Erythroblast (primary cell): ENCODE measurements around the gene ACAT2.
"Not testable (repeated sequence)": the region's sequence is repeated elsewhere in the genome, so short reads cannot be mapped to it uniquely, and the experiment has no call there.

Experiments
- GATA1 ChIP-seq: IDR thresholded peaks from 2 replicates; pipeline ENCODE4 v1.6.1; 2011; ENCODE audit warnings: low read depth, mild to moderate bottlenecking, control low read depth, low read length, moderate library complexity
- POLR2A ChIP-seq: IDR thresholded peaks from 2 replicates; pipeline ENCODE4 v1.6.1; 2011; ENCODE audit warnings: mild to moderate bottlenecking, low read length

- not testable (repeated sequence) for TF ChIP-seq POLR2A, GATA1
These were observed 36.6 kb upstream of the ACAT2 start for GRCh38 chr6:159725208-159725607.
